Esophagus squamous epithelium (tissue), 4 donors: Measurements from ENCODE around the gene VWA8.
"Not testable (repeated sequence)": the region's sequence is repeated elsewhere in the genome, so short reads cannot be mapped to it uniquely, and the experiment has no call there.

Experiments used
- POLR2A ChIP-seq, 4 donors: fragments of 450-650 bp; IDR thresholded peaks; one replicate each; pipeline ENCODE4 v1.6.1; 2017; ENCODE audit warnings: antibody characterized with exemption in 4 of 4, mild to moderate bottlenecking in 4 of 4, moderate library complexity in 3 of 4
- TF ChIP-seq, protein P1 (sequence below), 6 experiments: fragments of 450-650 bp in 4 of 6; fragments of 200-600 bp in 2 of 6; sonication (generic) in 2 of 6; IDR thresholded peaks; one replicate each; pipeline ENCODE4 v1.5.1; 2016 to 2019; ENCODE audit warnings: antibody characterized with exemption in 6 of 6, mild to moderate bottlenecking in 4 of 6, moderate library complexity in 4 of 6

DNA sequence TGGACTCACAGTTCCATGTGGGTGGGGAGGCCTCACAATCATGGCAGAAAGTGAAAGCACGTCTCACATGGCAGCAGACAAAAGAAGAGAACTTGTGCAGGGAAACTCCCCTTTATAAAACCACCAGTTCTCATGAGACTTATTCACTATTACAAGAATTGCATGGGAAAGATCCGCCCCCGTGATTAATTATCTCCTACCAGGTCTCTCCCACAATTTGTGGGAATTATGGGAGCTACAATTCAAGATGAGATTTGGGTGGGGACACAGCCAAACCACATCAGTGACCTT lies 157.5 kb downstream of the VWA8 start:
- TF ChIP-seq, protein P1, sequence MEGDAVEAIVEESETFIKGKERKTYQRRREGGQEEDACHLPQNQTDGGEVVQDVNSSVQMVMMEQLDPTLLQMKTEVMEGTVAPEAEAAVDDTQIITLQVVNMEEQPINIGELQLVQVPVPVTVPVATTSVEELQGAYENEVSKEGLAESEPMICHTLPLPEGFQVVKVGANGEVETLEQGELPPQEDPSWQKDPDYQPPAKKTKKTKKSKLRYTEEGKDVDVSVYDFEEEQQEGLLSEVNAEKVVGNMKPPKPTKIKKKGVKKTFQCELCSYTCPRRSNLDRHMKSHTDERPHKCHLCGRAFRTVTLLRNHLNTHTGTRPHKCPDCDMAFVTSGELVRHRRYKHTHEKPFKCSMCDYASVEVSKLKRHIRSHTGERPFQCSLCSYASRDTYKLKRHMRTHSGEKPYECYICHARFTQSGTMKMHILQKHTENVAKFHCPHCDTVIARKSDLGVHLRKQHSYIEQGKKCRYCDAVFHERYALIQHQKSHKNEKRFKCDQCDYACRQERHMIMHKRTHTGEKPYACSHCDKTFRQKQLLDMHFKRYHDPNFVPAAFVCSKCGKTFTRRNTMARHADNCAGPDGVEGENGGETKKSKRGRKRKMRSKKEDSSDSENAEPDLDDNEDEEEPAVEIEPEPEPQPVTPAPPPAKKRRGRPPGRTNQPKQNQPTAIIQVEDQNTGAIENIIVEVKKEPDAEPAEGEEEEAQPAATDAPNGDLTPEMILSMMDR (IDR thresholded peaks at IDR 0.05): not testable (repeated sequence)
- TF ChIP-seq POLR2A (IDR thresholded peaks at IDR 0.05): not testable (repeated sequence)
